CD4-positive, alpha-beta T cell (primary cell): Measurements from ENCODE around the gene NOXA1. TPM values are rescaled to one million over a fixed set of nuclear protein-coding genes. Genes with fewer than 3 reads are reported as not detected.
"Not testable (repeated sequence)": the region's sequence is repeated elsewhere in the genome, so short reads cannot be mapped to it uniquely, and the experiment has no call there.

ENCODE experiments used
- ATAC-seq: fragments of 200-7000 bp; cut with Tn5 transposase; one replicate; pipeline ENCODE4 v1.10.0; 2022; ENCODE audit warnings: mild to moderate bottlenecking; ENCODE audit not compliant: poor library complexity
- CTCF ChIA-PET: fragments of 350-600 bp; sonication (Branson Sonifier 250); formaldehyde crosslinking; loops from one replicate; lab custom pipeline; 2021; ENCODE audit warnings: antibody characterized with exemption, inconsistent platforms; lab: Charles Lee
- POLR2A ChIA-PET: fragments of 350-600 bp; sonication (Branson Sonifier 250); formaldehyde crosslinking; loops from one replicate; lab custom pipeline; 2021; ENCODE audit warnings: antibody characterized with exemption, inconsistent platforms; lab: Charles Lee
- DNase-seq, 14 experiments: peaks; one replicate each; pipeline ENCODE4 v3.0.0-alpha.2; 2013 to 2020; ENCODE audit warnings: mixed read lengths in 2 of 14
- H3K27ac ChIP-seq, 2 donors: one replicate each; pipeline versions ENCODE4 v1.5.1 to v1.7.0; 2013; ENCODE audit warnings: low read length in 2 of 2, low read depth in 1 of 2, mild to moderate bottlenecking in 1 of 2
- H3K27me3 ChIP-seq, 2 experiments: 1 replicate in 1 of 2; 2 replicates in 1 of 2; pipeline versions ENCODE4 v1.6.1 to v1.7.0; 2013; ENCODE audit warnings: low read length in 2 of 2, control low read depth in 1 of 2, mild to moderate bottlenecking in 1 of 2, moderate library complexity in 1 of 2; ENCODE audit not compliant: insufficient read depth in 2 of 2, control insufficient read depth in 1 of 2
- H3K36me3 ChIP-seq: one replicate; pipeline ENCODE4 v1.6.1; 2013; ENCODE audit warnings: low read length, control low read depth; ENCODE audit not compliant: insufficient read depth
- H3K4me1 ChIP-seq: one replicate; pipeline ENCODE4 v1.6.1; 2013; ENCODE audit warnings: low read length, control low read depth; ENCODE audit not compliant: insufficient read depth
- H3K4me3 ChIP-seq: one replicate; pipeline ENCODE4 v1.5.1; 2013; ENCODE audit warnings: mild to moderate bottlenecking, low read length, moderate library complexity
- H3K9me3 ChIP-seq, 2 experiments: 1 replicate in 1 of 2; 2 replicates in 1 of 2; pipeline versions ENCODE4 v1.6.1 to v1.7.0; 2013; ENCODE audit warnings: low read length in 2 of 2, mild to moderate bottlenecking in 2 of 2, control low read depth in 1 of 2, moderate library complexity in 1 of 2; ENCODE audit not compliant: control insufficient read depth in 1 of 2, insufficient read depth in 1 of 2
- H3K27ac Mint-ChIP-seq: one replicate; pipeline ENCODE4 v1.8.0; 2020; ENCODE audit warnings: mixed read lengths
- H3K27me3 Mint-ChIP-seq: one replicate; pipeline ENCODE4 v1.8.0; 2021; ENCODE audit warnings: mixed read lengths
- H3K36me3 Mint-ChIP-seq: one replicate; pipeline ENCODE4 v1.8.0; 2021; ENCODE audit warnings: low read depth, mixed read lengths
- H3K4me1 Mint-ChIP-seq: one replicate; pipeline ENCODE4 v1.8.0; 2021; ENCODE audit warnings: low read depth, mixed read lengths
- H3K4me3 Mint-ChIP-seq: one replicate; pipeline ENCODE4 v1.8.0; 2020; ENCODE audit warnings: mild to moderate bottlenecking, mixed read lengths
- H3K9me3 Mint-ChIP-seq: one replicate; pipeline ENCODE4 v1.8.0; 2020; ENCODE audit warnings: mixed read lengths
- intact Hi-C, 2 experiments: fragments of 100-400 bp; cut with DNase I in 1 of 2; cut with micrococcal nuclease in 1 of 2; formaldehyde crosslinking; loops; one replicate each; pipeline versions ENCODE4 v1.15.1 to v1.9.0; 2023 to 2025; cut with DNase I, micrococcal nuclease
- total RNA-seq, 174 experiments: library from RNA in 2 of 174; stranded (reverse) in 2 of 174; gene quantifications; one replicate each; pipeline ENCODE4 v1.2.3 and lab custom pipeline; 2021 to 2026
- TF ChIP-seq, protein P1 (sequence below): fragments of 200-600 bp; IDR thresholded peaks from one replicate; pipeline ENCODE4 v1.8.0; 2022; ENCODE audit warnings: antibody characterized with exemption, mild to moderate bottlenecking

NOXA1 gene
- total RNA-seq, 2 experiments from 2014 or later, result 6.7 to 7.7 TPM

DNA sequence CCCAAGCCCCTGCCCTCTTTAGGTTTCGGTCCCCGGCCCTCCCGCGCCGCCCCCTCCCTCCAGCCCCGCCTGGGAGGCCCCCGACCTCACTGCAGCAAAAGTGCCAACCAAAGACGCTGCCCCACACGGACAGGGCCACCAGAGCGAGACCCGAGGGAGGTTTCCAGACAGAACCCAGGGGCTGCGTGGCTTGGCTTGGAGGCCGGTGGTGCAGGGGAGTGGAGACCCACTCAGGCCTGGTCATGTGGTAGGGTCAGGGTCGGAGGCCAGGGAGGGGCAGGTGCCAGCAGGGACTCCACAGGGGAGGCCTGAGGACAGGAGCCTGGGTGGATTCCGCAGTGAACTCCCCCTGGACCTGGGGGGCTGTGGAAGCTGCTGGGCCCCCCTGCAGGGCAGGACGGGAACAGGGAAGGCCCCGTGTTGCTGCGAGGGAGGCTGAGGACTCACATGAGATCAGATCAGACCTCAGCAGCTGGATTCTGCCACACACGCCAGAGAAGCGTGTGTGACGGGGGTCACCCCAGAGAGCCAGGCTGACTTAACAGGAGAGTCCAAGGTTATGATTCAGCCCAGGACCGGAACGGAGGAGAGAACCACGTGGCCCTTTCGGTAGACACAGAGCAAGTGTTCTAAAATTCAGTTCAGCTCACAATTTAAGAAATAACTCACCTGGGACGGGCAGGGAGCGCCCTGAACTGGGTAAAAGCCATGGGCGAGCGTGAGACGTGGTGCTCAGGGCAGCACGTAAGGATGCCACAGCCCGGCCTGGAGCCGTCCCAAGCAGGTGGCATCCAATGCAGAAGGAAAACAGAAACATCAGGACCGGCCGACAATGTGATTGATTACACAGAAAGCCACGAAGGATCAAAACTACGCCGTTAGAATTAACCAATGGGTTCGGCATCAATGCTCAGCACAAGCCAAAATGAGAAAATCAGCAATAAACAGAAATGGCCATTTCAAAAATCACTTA lies 39.1 kb upstream of the NOXA1 start:
- no peak overlapping the region for H3K4me3 Mint-ChIP-seq

DNA sequence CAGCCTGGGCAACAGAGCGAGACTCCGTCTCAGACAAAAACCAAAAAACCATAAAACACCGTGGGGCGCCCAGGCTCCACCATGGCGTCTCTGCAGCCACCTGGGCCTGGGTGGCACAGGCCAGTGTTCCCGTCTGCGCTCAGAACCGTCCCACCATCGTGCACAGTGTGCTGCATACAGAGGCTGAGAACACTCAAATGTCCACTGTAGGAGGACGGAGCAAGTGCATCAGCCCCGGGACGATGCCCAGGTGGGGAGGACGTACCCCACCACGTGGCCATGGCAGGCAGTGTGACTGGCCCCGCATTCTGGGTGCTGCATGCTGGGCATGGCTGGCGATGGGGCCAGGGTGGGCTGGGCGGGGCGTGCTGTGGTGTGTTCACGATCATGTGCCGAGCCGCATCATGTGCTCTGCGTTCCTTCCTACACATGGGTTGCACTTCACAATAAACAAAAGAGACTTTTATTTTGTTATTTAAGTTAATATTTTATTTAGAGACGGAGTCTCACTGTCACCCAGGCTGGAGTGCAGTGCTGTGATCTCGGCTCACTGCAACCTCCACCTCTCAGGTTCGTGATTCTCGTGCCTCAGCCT lies 38.0 kb upstream of the NOXA1 start:
- H3K27ac Mint-ChIP-seq, result peak overlapping the region; percentile 96
- Histone ChIP-seq H3K27ac (no peak overlapping the region), H3K9me3 (peaks cover 0 to 3% of the 10 kb centered on the region in 2 experiments), H3K4me3 (no peak overlapping the region), H3K4me1 (peaks cover 22% of the 10 kb centered on the region), H3K36me3 (no peaks in the 10 kb centered on the region), H3K27me3 (no peaks in the 10 kb centered on the region)
- ATAC-seq (no peak), DNase-seq (no peak)
- H3K9me3 Mint-ChIP-seq, result no peaks in the 10 kb centered on the region
- H3K36me3 Mint-ChIP-seq, result no peaks in the 10 kb centered on the region
- ChIA-PET CTCF (no interaction called here), POLR2A (no interaction called here)
- H3K27me3 Mint-ChIP-seq, result no peaks in the 10 kb centered on the region
- intact Hi-C loops, result no loop called here
- peaks cover 13% of the 10 kb centered on the region for H3K4me1 Mint-ChIP-seq
- TF ChIP-seq, protein P1, sequence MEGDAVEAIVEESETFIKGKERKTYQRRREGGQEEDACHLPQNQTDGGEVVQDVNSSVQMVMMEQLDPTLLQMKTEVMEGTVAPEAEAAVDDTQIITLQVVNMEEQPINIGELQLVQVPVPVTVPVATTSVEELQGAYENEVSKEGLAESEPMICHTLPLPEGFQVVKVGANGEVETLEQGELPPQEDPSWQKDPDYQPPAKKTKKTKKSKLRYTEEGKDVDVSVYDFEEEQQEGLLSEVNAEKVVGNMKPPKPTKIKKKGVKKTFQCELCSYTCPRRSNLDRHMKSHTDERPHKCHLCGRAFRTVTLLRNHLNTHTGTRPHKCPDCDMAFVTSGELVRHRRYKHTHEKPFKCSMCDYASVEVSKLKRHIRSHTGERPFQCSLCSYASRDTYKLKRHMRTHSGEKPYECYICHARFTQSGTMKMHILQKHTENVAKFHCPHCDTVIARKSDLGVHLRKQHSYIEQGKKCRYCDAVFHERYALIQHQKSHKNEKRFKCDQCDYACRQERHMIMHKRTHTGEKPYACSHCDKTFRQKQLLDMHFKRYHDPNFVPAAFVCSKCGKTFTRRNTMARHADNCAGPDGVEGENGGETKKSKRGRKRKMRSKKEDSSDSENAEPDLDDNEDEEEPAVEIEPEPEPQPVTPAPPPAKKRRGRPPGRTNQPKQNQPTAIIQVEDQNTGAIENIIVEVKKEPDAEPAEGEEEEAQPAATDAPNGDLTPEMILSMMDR, result no peak
- no peak overlapping the region for H3K4me3 Mint-ChIP-seq

More for the DNA sequence above, 39.1 kb upstream of the NOXA1 start:
- peak in 1 of 14 experiments; percentile 31 for DNase-seq
- CTCF ChIA-PET, result no interaction called here
- H3K36me3 ChIP-seq, result no peaks in the 10 kb centered on the region
- H3K27me3 Mint-ChIP-seq, result no peaks in the 10 kb centered on the region
- POLR2A ChIA-PET, result no interaction called here
- intact Hi-C loops, result no loop called here
- peaks cover 22% of the 10 kb centered on the region for H3K4me1 ChIP-seq
- H3K27ac Mint-ChIP-seq, result peak overlapping the region; percentile 63
- no peaks in the 10 kb centered on the region for H3K27me3 ChIP-seq
- no peak overlapping the region for H3K27ac ChIP-seq
- H3K4me3 ChIP-seq, result no peak overlapping the region
- TF ChIP-seq, protein P1, result no peak
- no peak for ATAC-seq
- H3K9me3 Mint-ChIP-seq, result no peaks in the 10 kb centered on the region
- peaks cover 13% of the 10 kb centered on the region for H3K4me1 Mint-ChIP-seq
- H3K9me3 ChIP-seq, result peaks cover 0 to 3% of the 10 kb centered on the region in 2 experiments
- no peaks in the 10 kb centered on the region for H3K36me3 Mint-ChIP-seq

DNA sequence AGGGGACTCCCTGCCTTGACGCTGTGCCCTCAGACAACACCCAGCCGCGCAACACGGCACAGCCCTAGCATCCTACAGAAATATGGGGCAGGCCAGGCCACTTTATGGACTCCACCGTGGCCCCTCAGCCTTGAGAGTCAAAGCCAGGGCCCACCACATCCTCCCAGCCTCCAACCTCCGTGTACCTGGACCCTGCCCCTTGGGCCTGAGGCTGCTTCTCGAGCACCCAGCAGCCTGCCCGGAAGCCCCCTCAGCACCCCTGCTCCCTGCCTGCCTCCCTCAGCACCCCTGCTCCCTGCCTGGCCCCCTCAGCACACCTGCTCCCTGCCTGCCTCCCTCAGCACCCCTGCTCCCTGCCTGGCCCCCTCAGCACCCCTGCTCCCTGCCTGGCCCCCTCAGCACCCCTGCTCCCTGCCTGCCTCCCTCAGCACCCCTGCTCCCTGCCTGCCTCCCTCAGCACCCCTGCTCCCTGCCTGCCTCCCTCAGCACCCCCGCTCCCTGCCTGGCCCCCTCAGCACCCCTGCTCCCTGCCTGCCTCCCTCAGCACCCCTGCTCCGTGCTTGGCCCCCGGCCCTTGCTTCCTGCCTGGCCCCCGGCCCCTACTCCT lies 36.6 kb upstream of the NOXA1 start:
- H3K27me3 Mint-ChIP-seq, H3K9me3 Mint-ChIP-seq, H3K27me3 ChIP-seq, CTCF ChIA-PET, intact Hi-C loops, H3K4me3 Mint-ChIP-seq, H3K9me3 ChIP-seq, H3K36me3 ChIP-seq, H3K36me3 Mint-ChIP-seq, H3K4me3 ChIP-seq: not testable (repeated sequence)
- DNase-seq, result peak in 3 of 14 experiments; percentile 30 to 56 (median 38)
- Mint-ChIP-seq H3K4me1 (peaks cover 13% of the 10 kb centered on the region), H3K27ac (peak overlapping the region; percentile 96)
- POLR2A ChIA-PET, result interaction anchor here (1.0 to 1.8 kb wide), 6 partner anchors 24 to 145 kb away, joined by 3 to 18 read pairs (median 5); partner anchors contain the start of genes EXD3, NOXA1, NRARP and TUBB4B
- H3K27ac ChIP-seq, result peak overlapping the region in 1 of 2 donors; percentile 35
- H3K4me1 ChIP-seq, result peaks cover 22% of the 10 kb centered on the region
- peak; percentile 37 for ATAC-seq
